Suprapubic skin (tissue), 4 donors: ENCODE results near the gene LIN7A.

Experiments used
- EP300 ChIP-seq: sonication (generic); formaldehyde crosslinking; IDR thresholded peaks from one replicate; pipeline ENCODE4 v1.6.1; 2017; ENCODE audit warnings: antibody characterized with exemption
- POLR2A ChIP-seq, 2 donors: fragments of 450-650 bp; IDR thresholded peaks; one replicate each; pipeline ENCODE4 v1.6.1; 2017; ENCODE audit warnings: antibody characterized with exemption in 2 of 2, mild to moderate bottlenecking in 2 of 2, moderate library complexity in 2 of 2
- POLR2AphosphoS5 ChIP-seq, 3 donors: sonication (generic); formaldehyde crosslinking; IDR thresholded peaks; one replicate each; pipeline ENCODE4 v1.6.1; 2017; ENCODE audit warnings: antibody characterized with exemption in 3 of 3
- TF ChIP-seq, protein P1 (sequence below), 2 donors: fragments of 200-600 bp in 1 of 2; fragments of 450-650 bp in 1 of 2; sonication (generic) in 1 of 2; IDR thresholded peaks; one replicate each; pipeline ENCODE4 v1.5.1; 2016 to 2019; ENCODE audit warnings: antibody characterized with exemption in 2 of 2, mild to moderate bottlenecking in 1 of 2, moderate library complexity in 1 of 2

DNA sequence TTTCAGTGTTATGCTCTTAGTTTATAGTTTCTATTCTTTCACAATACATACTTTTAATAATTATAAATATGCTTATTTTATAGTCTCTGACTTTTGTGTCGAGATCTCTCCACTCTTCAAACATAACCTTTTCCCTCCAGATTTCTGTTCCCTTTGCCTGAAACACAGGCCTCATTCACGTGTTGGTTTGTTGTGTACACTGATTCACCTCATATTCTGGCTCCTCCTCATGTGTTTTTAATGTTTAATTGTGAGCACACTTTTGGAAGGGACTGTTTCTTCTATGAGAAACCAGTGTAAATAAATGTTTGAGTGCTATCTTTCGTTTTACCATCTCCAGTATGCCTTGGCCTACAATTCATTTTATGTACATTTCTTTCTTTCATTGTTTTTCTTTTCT is 20.1 kb downstream of the LIN7A start:
- TF ChIP-seq, protein P1, sequence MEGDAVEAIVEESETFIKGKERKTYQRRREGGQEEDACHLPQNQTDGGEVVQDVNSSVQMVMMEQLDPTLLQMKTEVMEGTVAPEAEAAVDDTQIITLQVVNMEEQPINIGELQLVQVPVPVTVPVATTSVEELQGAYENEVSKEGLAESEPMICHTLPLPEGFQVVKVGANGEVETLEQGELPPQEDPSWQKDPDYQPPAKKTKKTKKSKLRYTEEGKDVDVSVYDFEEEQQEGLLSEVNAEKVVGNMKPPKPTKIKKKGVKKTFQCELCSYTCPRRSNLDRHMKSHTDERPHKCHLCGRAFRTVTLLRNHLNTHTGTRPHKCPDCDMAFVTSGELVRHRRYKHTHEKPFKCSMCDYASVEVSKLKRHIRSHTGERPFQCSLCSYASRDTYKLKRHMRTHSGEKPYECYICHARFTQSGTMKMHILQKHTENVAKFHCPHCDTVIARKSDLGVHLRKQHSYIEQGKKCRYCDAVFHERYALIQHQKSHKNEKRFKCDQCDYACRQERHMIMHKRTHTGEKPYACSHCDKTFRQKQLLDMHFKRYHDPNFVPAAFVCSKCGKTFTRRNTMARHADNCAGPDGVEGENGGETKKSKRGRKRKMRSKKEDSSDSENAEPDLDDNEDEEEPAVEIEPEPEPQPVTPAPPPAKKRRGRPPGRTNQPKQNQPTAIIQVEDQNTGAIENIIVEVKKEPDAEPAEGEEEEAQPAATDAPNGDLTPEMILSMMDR (IDR thresholded peaks at IDR 0.05) = no peak
- TF ChIP-seq POLR2A (IDR thresholded peaks at IDR 0.05) (no peak), POLR2AphosphoS5 (IDR thresholded peaks at IDR 0.05) (no peak), EP300 (no peak)
